Tibial nerve (tissue), 4 donors: ENCODE data around the gene FAM114A1. TPM values are rescaled to one million over a fixed set of nuclear protein-coding genes. Genes with fewer than 3 reads are reported as not detected.

Experiments
- DNase-seq, 2 donors: peaks; one replicate each; pipeline ENCODE4 v3.0.0-alpha.2; 2019; ENCODE audit warnings: low spot score in 2 of 2
- H3K27ac ChIP-seq, 4 donors: fragments of 200-600 bp; sonication (generic) in 3 of 4; one replicate each; pipeline ENCODE4 v1.5.1; 2017 to 2019; ENCODE audit warnings: mild to moderate bottlenecking in 1 of 4
- H3K27me3 ChIP-seq, 2 donors: fragments of 200-600 bp; sonication (generic) in 1 of 2; one replicate each; pipeline versions ENCODE4 v1.5.1 to v1.6.0; 2017 to 2019
- H3K36me3 ChIP-seq, 3 donors: fragments of 200-600 bp; sonication (generic); one replicate each; pipeline ENCODE4 v1.5.1; 2018 to 2019
- H3K4me1 ChIP-seq, 4 donors: fragments of 200-600 bp; sonication (generic) in 3 of 4; one replicate each; pipeline ENCODE4 v1.5.1; 2017 to 2019
- H3K4me3 ChIP-seq, 4 donors: fragments of 200-600 bp; sonication (generic) in 3 of 4; one replicate each; pipeline ENCODE4 v1.5.1; 2017 to 2019; ENCODE audit warnings: mild to moderate bottlenecking in 1 of 4, moderate library complexity in 1 of 4
- H3K9me3 ChIP-seq, 4 donors: fragments of 200-600 bp; sonication (generic) in 3 of 4; one replicate each; pipeline ENCODE4 v1.5.1; 2017 to 2019
- CTCF ChIP-seq, 5 experiments: fragments of 200-600 bp in 3 of 5; fragments of 450-650 bp in 2 of 5; sonication (generic) in 3 of 5; IDR thresholded peaks; one replicate each; pipeline ENCODE4 v1.5.1; 2016 to 2019; ENCODE audit warnings: antibody characterized with exemption in 5 of 5, mild to moderate bottlenecking in 3 of 5, moderate library complexity in 2 of 5
- EP300 ChIP-seq, 2 donors: sonication (generic); formaldehyde crosslinking; IDR thresholded peaks; one replicate each; pipeline ENCODE4 v1.6.1; 2017; ENCODE audit warnings: antibody characterized with exemption in 2 of 2, mild to moderate bottlenecking in 1 of 2
- POLR2A ChIP-seq, 2 donors: fragments of 450-650 bp; IDR thresholded peaks; one replicate each; pipeline ENCODE4 v1.6.1; 2017; ENCODE audit warnings: antibody characterized with exemption in 2 of 2, mild to moderate bottlenecking in 2 of 2, moderate library complexity in 2 of 2
- WGBS, 2 donors: methylation state at CpG; one replicate each; pipeline ENCODE4 v1.1.5; 2018; 5-methylcytosine and 5-hydroxymethylcytosine counted together
- small RNA-seq: library from RNA; depleted of rRNA; stranded (forward); fragments of <200 nt; gene quantifications from one replicate; pipeline ENCODE3, GENCODE V24; 2016
- total RNA-seq, 4 donors: library from RNA; depleted of rRNA; stranded (reverse); fragments of >200 nt; gene quantifications; one replicate each; pipeline ENCODE4 v1.1.0, GENCODE V29; 2016

Gene FAM114A1
- total RNA-seq, 4 donors from 2014 or later = 70.4 to 111 (median 98.2) TPM

GRCh38 chr4:38989487-38989886 lies 121.9 kb downstream of the FAM114A1 start:
- no peaks in the 10 kb centered on the region for H3K27me3 ChIP-seq
- H3K36me3 ChIP-seq = no peaks in the 10 kb centered on the region
- H3K9me3 ChIP-seq = no peaks in the 10 kb centered on the region
- TF ChIP-seq POLR2A (IDR thresholded peaks at IDR 0.05) (no peak), EP300 (IDR thresholded peaks at IDR 0.05) (no peak), CTCF (IDR thresholded peaks at IDR 0.05) (no peak)
- 83 to 91% methylated on average over 6 of the region's 6 CpGs for WGBS, 2 donors
- peaks cover 0 to 5% (median 0%) of the 10 kb centered on the region in 4 donors for H3K4me1 ChIP-seq
- H3K27ac ChIP-seq = no peak overlapping the region
- DNase-seq = no peak
- H3K4me3 ChIP-seq = no peak overlapping the region

- WGBS, 2 donors = 89 to 91% methylated on average over 5 of the region's 5 CpGs
- TF ChIP-seq CTCF (IDR thresholded peaks at IDR 0.05) (no peak), EP300 (IDR thresholded peaks at IDR 0.05) (no peak), POLR2A (IDR thresholded peaks at IDR 0.05) (no peak)
- H3K27ac ChIP-seq = no peak overlapping the region
These were observed 122.6 kb downstream of the FAM114A1 start for GRCh38 chr4:38990241-38990640.

GRCh38 chr4:38993683-38994082 lies 126.1 kb downstream of the FAM114A1 start:
- H3K27ac ChIP-seq = no peak overlapping the region
- TF ChIP-seq CTCF (IDR thresholded peaks at IDR 0.05) (no peak), EP300 (IDR thresholded peaks at IDR 0.05) (no peak), POLR2A (IDR thresholded peaks at IDR 0.05) (no peak)
- 93 to 95% methylated on average over 3 of the region's 3 CpGs for WGBS, 2 donors
- H3K4me3 ChIP-seq = no peak overlapping the region
- H3K36me3 ChIP-seq = no peaks in the 10 kb centered on the region
- H3K4me1 ChIP-seq = no peaks in the 10 kb centered on the region
- no peaks in the 10 kb centered on the region for H3K27me3 ChIP-seq
- no peak for DNase-seq
- no peaks in the 10 kb centered on the region for H3K9me3 ChIP-seq

More at GRCh38 chr4:38990241-38990640, 122.6 kb downstream of the FAM114A1 start:
- Histone ChIP-seq H3K27me3 (no peaks in the 10 kb centered on the region), H3K4me3 (no peak overlapping the region), H3K9me3 (no peaks in the 10 kb centered on the region), H3K36me3 (no peaks in the 10 kb centered on the region), H3K4me1 (no peaks in the 10 kb centered on the region)
- no peak for DNase-seq

- Histone ChIP-seq H3K9me3 (no peaks in the 10 kb centered on the region), H3K4me1 (no peaks in the 10 kb centered on the region)
These were observed 126.5 kb downstream of the FAM114A1 start for GRCh38 chr4:38994135-38994534.

More at GRCh38 chr4:38994135-38994534, 126.5 kb downstream of the FAM114A1 start:
- WGBS, 2 donors = 92 to 95% methylated on average over 4 of the region's 4 CpGs
- H3K4me3 ChIP-seq = no peak overlapping the region
- H3K36me3 ChIP-seq = no peaks in the 10 kb centered on the region
- H3K27ac ChIP-seq = no peak overlapping the region
- DNase-seq = no peak
- no peaks in the 10 kb centered on the region for H3K27me3 ChIP-seq
- TF ChIP-seq POLR2A (IDR thresholded peaks at IDR 0.05) (no peak), CTCF (IDR thresholded peaks at IDR 0.05) (no peak), EP300 (IDR thresholded peaks at IDR 0.05) (no peak)

Small RNA genes within 50 kb of the gene (small RNA-seq; reads per million reads assigned to genes)
- gene MIR574 = 54.5 reads per million, percentile 94 among the genes with 10 or more reads in this experiment

Other genes starting within 250 kb of the FAM114A1 start
- 10 to 100 TPM; 36.3 to 70.1 (median 38.4) TPM for gene KLF3, start 203.6 kb upstream of the FAM114A1 start, total RNA-seq
- gene TLR10, start 84.8 kb upstream of the FAM114A1 start, total RNA-seq = under 1 TPM in 2 of 4 donors, not detected in 2; under 0.01 to 0.22 TPM
- gene TLR1, start 63.0 kb upstream of the FAM114A1 start, total RNA-seq = 10 to 100 TPM; 15.7 to 29.7 (median 22.8) TPM
- gene TLR6, start 11.0 kb upstream of the FAM114A1 start, total RNA-seq = 1 to 10 TPM; 4.2 to 8.6 (median 5.2) TPM
- gene TMEM156, start 164.6 kb downstream of the FAM114A1 start, total RNA-seq = 1 to 10 TPM in 1 of 4 donors, under 1 TPM in 1, not detected in 2; 0.66 to 8.6 TPM
- gene KLHL5, start 194.4 kb downstream of the FAM114A1 start, total RNA-seq = 10 to 100 TPM; 18.8 to 34.5 (median 27.5) TPM